ENCODE data around the gene CREG1.

GRCh38 chr1:167517535-167518330 lies 35.8 kb downstream of the CREG1 start:
- TF ChIP-seq POLR2AphosphoS5 (IDR thresholded peaks at IDR 0.05; ENCODE audit: borderline replicate concordance, low read depth, low read length) (no peak), EZH2 (IDR thresholded peaks at IDR 0.05) (no peak)

Measured in SK-N-MC (cell line).